GM12878 (cell line): ENCODE data around the gene AGBL4. TPM values are rescaled to one million over a fixed set of nuclear protein-coding genes. Genes with fewer than 3 reads are reported as not detected.

Experiments used
- ATAC-seq: fragments of 200-7000 bp; cut with Tn5 transposase; 3 replicates; pipeline ENCODE4 v1.9.1; 2020; ENCODE audit warnings: mild to moderate bottlenecking, moderate library complexity
- BruUV-seq: library from RNA; stranded (reverse); fragments of 400-500 nt; replicated peaks from 2 replicates; lab custom pipeline; 2021; lab: Mats Ljungman, UMichigan
- CTCF ChIA-PET: fragments of 300-600 bp; sonication (Branson Sonifier 250); formaldehyde crosslinking; extraction: SDS; loops from one replicate; lab custom pipeline; 2021; ENCODE audit warnings: inconsistent platforms; lab: Yijun Ruan, JAX
- POLR2A ChIA-PET: fragments of 350-600 bp; formaldehyde crosslinking; extraction: SDS; loops from one replicate; lab custom pipeline; 2021; ENCODE audit warnings: inconsistent platforms; lab: Charles Lee
- RAD21 ChIA-PET: fragments of 300-600 bp; sonication (Branson Sonifier 250); formaldehyde crosslinking; loops from one replicate; lab custom pipeline; 2023; ENCODE audit warnings: antibody characterized with exemption; ENCODE audit not compliant: unreplicated experiment; lab: Charles Lee
- SMC1A ChIA-PET: fragments of 300-600 bp; sonication (Branson Sonifier 250); formaldehyde crosslinking; loops from one replicate; lab custom pipeline; 2023; ENCODE audit not compliant: unreplicated experiment, uncharacterized antibody; lab: Charles Lee
- DNase-seq: peaks from one replicate; pipeline ENCODE4 v3.0.0-alpha.2; 2011; ENCODE audit warnings: low read depth, low spot score
- FAIRE-seq: peaks from 3 replicates; lab custom pipeline; 2011; peaks lifted over from hg19 to GRCh38; lab: Jason Lieb, UNC
- H2AFZ ChIP-seq: 2 replicates; pipeline ENCODE4 v1.6.0; 2011; ENCODE audit warnings: low read depth, low read length, control low read depth; ENCODE audit not compliant: control insufficient read depth
- H3K27ac ChIP-seq: 2 replicates; pipeline ENCODE4 v1.5.1; 2011; ENCODE audit warnings: control low read depth; ENCODE audit not compliant: control insufficient read depth, insufficient read depth
- H3K27me3 ChIP-seq, 2 experiments: replicated peaks in 1 of 2; 2 replicates each; pipeline versions ENCODE4 v1.6.0 to v1.6.1; 2011; ENCODE audit warnings: low read length in 1 of 2; ENCODE audit not compliant: control insufficient read depth in 2 of 2, insufficient read depth in 2 of 2
- H3K36me3 ChIP-seq, 2 experiments: 2 replicates each; pipeline ENCODE4 v1.5.1; 2011; ENCODE audit warnings: low read length in 1 of 2; ENCODE audit not compliant: control insufficient read depth in 2 of 2, insufficient read depth in 2 of 2
- H3K4me1 ChIP-seq: 2 replicates; pipeline ENCODE4 v1.6.1; 2011; ENCODE audit warnings: mild to moderate bottlenecking, low read length, moderate library complexity, mixed read lengths; ENCODE audit not compliant: control insufficient read depth, insufficient read depth
- H3K4me2 ChIP-seq: 2 replicates; pipeline ENCODE4 v1.6.0; 2011; ENCODE audit warnings: control low read depth; ENCODE audit not compliant: control insufficient read depth, insufficient read depth
- H3K4me3 ChIP-seq: fragments of 200-600 bp; sonication (generic); 2 replicates; pipeline ENCODE4 v1.5.1; 2016
- H3K79me2 ChIP-seq: 2 replicates; pipeline ENCODE4 v1.6.0; 2011; ENCODE audit warnings: low read length; ENCODE audit not compliant: control insufficient read depth, insufficient read depth
- H3K9ac ChIP-seq: 2 replicates; pipeline ENCODE4 v1.8.0; 2011; ENCODE audit warnings: low read length, control low read depth, mixed read lengths; ENCODE audit not compliant: control insufficient read depth, insufficient read depth
- H3K9me3 ChIP-seq: replicated peaks from 3 replicates; pipeline ENCODE4 v1.5.1; 2011; ENCODE audit warnings: mild to moderate bottlenecking, low read length; ENCODE audit not compliant: control insufficient read depth, insufficient read depth
- H4K20me1 ChIP-seq: 2 replicates; pipeline ENCODE4 v1.6.0; 2011; ENCODE audit not compliant: control insufficient read depth, insufficient read depth
- ASH2L ChIP-seq: fragments of 300-600, 200-600 bp; sonication (generic); IDR thresholded peaks from 2 replicates; pipeline ENCODE4 v1.6.1; 2017; ENCODE audit warnings: low read depth, mild to moderate bottlenecking, borderline replicate concordance
- BHLHE40 ChIP-seq, 2 experiments: fragments of 450-650 bp in 1 of 2; IDR thresholded peaks; 2 replicates each; pipeline ENCODE4 v1.6.1; 2011 to 2017; ENCODE audit warnings: low read depth in 2 of 2, borderline replicate concordance in 1 of 2, improper control_type of control experiment in 1 of 2, low read length in 1 of 2, mild to moderate bottlenecking in 1 of 2
- CBX3 ChIP-seq: fragments of 200-600 bp; sonication (generic); IDR thresholded peaks from 2 replicates; pipeline ENCODE4 v1.6.1; 2016; ENCODE audit warnings: low read depth, borderline replicate concordance
- HDAC6 ChIP-seq: fragments of 200-600 bp; sonication (generic); IDR thresholded peaks from one replicate; pipeline ENCODE4 v1.8.0; 2017; ENCODE audit warnings: antibody characterized with exemption; ENCODE audit not compliant: unreplicated experiment
- HSF1 ChIP-seq: fragments of 150-350 bp; IDR thresholded peaks from 2 replicates; pipeline ENCODE4 v1.6.1; 2014; ENCODE audit warnings: mild to moderate bottlenecking, low read depth, low read length
- IKZF1 ChIP-seq: fragments of 450-650 bp; conservative IDR thresholded peaks from 2 replicates; pipeline ENCODE4 v1.6.1; 2017; ENCODE audit warnings: antibody characterized with exemption, mild to moderate bottlenecking
- NFXL1 ChIP-seq: fragments of 450-650 bp; IDR thresholded peaks from 2 replicates; pipeline ENCODE4 v1.6.1; 2017; ENCODE audit warnings: antibody characterized with exemption, mild to moderate bottlenecking, borderline replicate concordance
- NFYB ChIP-seq: IDR thresholded peaks from 2 replicates; pipeline ENCODE4 v1.6.1; 2011; ENCODE audit warnings: low read depth, mild to moderate bottlenecking, low read length, improper control_type of control experiment, moderate library complexity; ENCODE audit not compliant: insufficient read depth
- NR2F1 ChIP-seq: fragments of 450-650 bp; conservative IDR thresholded peaks from 2 replicates; pipeline ENCODE4 v1.6.1; 2017; ENCODE audit warnings: mild to moderate bottlenecking
- RELA ChIP-seq: fragments of 450-650 bp; IDR thresholded peaks from 2 replicates; pipeline ENCODE4 v1.8.0; 2014; ENCODE audit warnings: borderline replicate concordance; ENCODE audit not compliant: partially characterized antibody
- RFX5 ChIP-seq: IDR thresholded peaks from 2 replicates; pipeline ENCODE4 v1.6.1; 2011; ENCODE audit warnings: low read depth, low read length, improper control_type of control experiment
- SREBF2 ChIP-seq: IDR thresholded peaks from 2 replicates; pipeline ENCODE4 v1.6.1; 2012; ENCODE audit warnings: mild to moderate bottlenecking, low read length
- SRF ChIP-seq, 2 experiments: IDR thresholded peaks; 2 replicates each; pipeline ENCODE4 v1.6.1; 2011; ENCODE audit warnings: low read depth in 2 of 2, low read length in 2 of 2, mild to moderate bottlenecking in 1 of 2, moderate library complexity in 1 of 2
- SUPT20H ChIP-seq: IDR thresholded peaks from 2 replicates; pipeline ENCODE4 v1.6.1; 2011; ENCODE audit warnings: low read depth, mild to moderate bottlenecking, low read length, moderate library complexity, borderline replicate concordance; ENCODE audit not compliant: control insufficient read depth
- TBL1XR1 ChIP-seq: IDR thresholded peaks from 2 replicates; pipeline ENCODE4 v1.6.1; 2012; ENCODE audit warnings: low read depth, low read length, improper control_type of control experiment
- ZBTB4 ChIP-seq: fragments of 450-650 bp; formaldehyde crosslinking; IDR thresholded peaks from 2 replicates; pipeline ENCODE4 v1.4.0; 2022; ENCODE audit warnings: mild to moderate bottlenecking, moderate library complexity
- WGBS: methylation state at CpG from one replicate; pipeline ENCODE4 v1.1.6; 2016; ENCODE audit warnings: low lambda C conversion rate; ENCODE audit not compliant: insufficient replicate concordance, insufficient coverage; ENCODE audit errors: missing lambda C conversion rate; 5-methylcytosine and 5-hydroxymethylcytosine counted together
- in situ Hi-C: fragments of 300-500 bp; cut with MboI; formaldehyde crosslinking; loops from 9 replicates; pipeline ENCODE4 v1.14.3; 2018; ENCODE audit warnings: mixed read lengths
- intact Hi-C: fragments of 100-400 bp; cut with micrococcal nuclease; formaldehyde crosslinking; loops from one replicate; pipeline ENCODE4 v1.14.2; 2022; ENCODE audit not compliant: unreplicated experiment
- polyA plus RNA-seq, 11 experiments: library from polyadenylated mRNA; depleted of rRNA in 4 of 11; unstranded in 6 of 11; stranded (reverse) in 5 of 11; fragments of >200 nt; fragmentation: Nextera tagmentation in 4 of 11; fragmentation: Illumina TruSeq in 1 of 11; extraction: Ambion mirVana in 4 of 11; extraction: Trizol in 1 of 11; gene quantifications; 1 replicate in 1 of 11; 2 replicates in 10 of 11; pipeline versions ENCODE4 v1.2.1 to v1.2.3, GENCODE V29; 2011 to 2016; ENCODE audit warnings: inconsistent platforms in 2 of 11, missing spikeins in 2 of 11, low read depth in 1 of 11
- total RNA-seq, 4 experiments: library from RNA; depleted of rRNA in 3 of 4; stranded (reverse); fragments of >200 nt in 3 of 4; fragmentation: Illumina TruSeq in 1 of 4; extraction: Trizol in 1 of 4; gene quantifications; 2 replicates each; pipeline versions ENCODE4 v1.2.1 to v1.2.3, GENCODE V29; 2013 to 2021
- TF ChIP-seq, protein P1 (sequence below): IDR thresholded peaks from 2 replicates; pipeline ENCODE4 v1.6.1; 2012; ENCODE audit warnings: low read depth, low read length, improper control_type of control experiment

AGBL4 gene
- total and polyA plus RNA-seq, 10 of the 15 experiments (the other 5 are each of a cell fraction or from before 2014, with no cell fraction given) = 0.31 TPM; not detected in 9

DNA sequence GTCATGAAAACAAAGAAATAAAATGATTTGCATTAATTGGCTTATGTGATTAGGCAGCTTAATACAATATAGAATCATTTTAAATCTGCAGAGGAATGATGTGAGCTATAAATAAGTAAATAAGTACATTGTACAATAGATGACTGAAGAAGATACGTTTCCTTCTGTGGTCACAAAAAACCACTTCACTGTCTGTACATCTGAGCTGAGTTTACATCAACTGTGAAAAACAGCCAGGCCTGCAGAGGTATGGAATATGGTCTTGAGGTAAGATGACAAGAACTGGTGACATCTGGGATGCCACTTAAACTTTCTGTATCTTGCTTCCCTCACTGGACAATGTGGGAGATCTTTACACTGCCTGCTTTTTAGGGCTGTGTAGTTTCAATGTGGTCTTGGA is 1117.0 kb downstream of the AGBL4 start (continued):
- TF ChIP-seq HDAC6 (no peak), CBX3 (no peak), RFX5 (no peak), SRF (IDR thresholded peaks at IDR 0.05; ENCODE audit: low read depth in 2 of 2, low read length in 2 of 2) (no peak), NFXL1 (no peak)
- TF ChIP-seq, all 136 proteins: peak for 0

DNA sequence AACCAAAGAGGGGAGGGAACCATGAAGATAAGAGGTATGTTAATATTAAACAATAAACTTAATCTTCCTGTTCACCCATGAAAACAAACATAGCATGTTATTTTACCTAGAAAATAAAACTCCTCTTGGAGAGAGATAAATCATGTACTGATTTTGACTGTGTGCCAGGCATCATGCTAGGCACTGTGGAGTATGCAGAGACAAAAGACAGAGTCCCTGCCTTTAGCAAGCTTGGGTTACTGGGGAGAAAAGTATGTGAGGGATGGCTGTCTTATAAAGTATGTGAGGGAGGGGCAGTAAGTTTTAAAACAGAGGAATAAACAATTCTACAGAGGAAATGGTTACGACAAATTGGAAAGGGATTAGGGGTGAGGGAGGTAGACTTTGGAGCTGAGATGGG is 1117.6 kb downstream of the AGBL4 start:
- H3K36me3 ChIP-seq = no peaks in the 10 kb centered on the region
- in situ Hi-C loops = no loop called here
- no peak for FAIRE-seq
- no peaks in the 10 kb centered on the region for H4K20me1 ChIP-seq
- no peak overlapping the region for H3K4me3 ChIP-seq
- ChIA-PET CTCF (interaction anchor here (0.6 kb wide), 1 partner anchor 413 kb away, joined by 3 read pairs; no protein-coding TSS in a partner anchor), POLR2A (no interaction called here), SMC1A (no interaction called here), RAD21 (no interaction called here)
- H3K9me3 ChIP-seq = no peaks in the 10 kb centered on the region
- no peak overlapping the region for H3K4me2 ChIP-seq
- no TSS peak for BruUV-seq
- no peaks in the 10 kb centered on the region for H3K4me1 ChIP-seq
- no peak for DNase-seq
- WGBS = 27% methylated on average over 1 of the region's 1 CpG
- H3K79me2 ChIP-seq = no peaks in the 10 kb centered on the region
- no peak overlapping the region for H3K9ac ChIP-seq
- intact Hi-C loops = no loop called here
- no peak for ATAC-seq
- H2AFZ ChIP-seq = no peak overlapping the region
- H3K27me3 ChIP-seq = no peaks in the 10 kb centered on the region
- no peak overlapping the region for H3K27ac ChIP-seq
- TF ChIP-seq NR2F1 (no peak), NFYB (no peak), IKZF1 (no peak), TBL1XR1 (no peak), SUPT20H (no peak), HDAC6 (no peak), BHLHE40 (IDR thresholded peaks at IDR 0.05; ENCODE audit: borderline replicate concordance in 1 of 2, low read depth in 2 of 2, low read length in 1 of 2) (no peak), ZBTB4 (CRISPR knock-in tag) (no peak), SREBF2 (no peak), RELA (no peak), ASH2L (no peak), HSF1 (no peak)
- TF ChIP-seq, protein P1, sequence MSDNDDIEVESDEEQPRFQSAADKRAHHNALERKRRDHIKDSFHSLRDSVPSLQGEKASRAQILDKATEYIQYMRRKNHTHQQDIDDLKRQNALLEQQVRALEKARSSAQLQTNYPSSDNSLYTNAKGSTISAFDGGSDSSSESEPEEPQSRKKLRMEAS = no peak
